Endothelial cell of umbilical vein (primary cell): Measurements from ENCODE around the gene CIDEB. TPM values are rescaled to one million over a fixed set of nuclear protein-coding genes. Genes with fewer than 3 reads are reported as not detected.

Experiments
- BruUV-seq: library from RNA; stranded (reverse); fragments of 400-500 nt; replicated peaks from 2 replicates; lab custom pipeline; 2021; lab: Mats Ljungman, UMichigan
- CTCF ChIA-PET: fragments of 300-600, 350-600 bp; sonication (Branson Sonifier 250); formaldehyde crosslinking; loops from one replicate; lab custom pipeline; 2021; ENCODE audit warnings: antibody characterized with exemption, inconsistent platforms; lab: Charles Lee
- POLR2A ChIA-PET: fragments of 300-600, 350-600 bp; sonication (Branson Sonifier 250); formaldehyde crosslinking; loops from one replicate; lab custom pipeline; 2021; ENCODE audit warnings: antibody characterized with exemption, inconsistent platforms; lab: Charles Lee
- DNase-seq: peaks from one replicate; pipeline ENCODE4 v3.0.0-alpha.2; 2011; ENCODE audit warnings: low read depth, low spot score
- FAIRE-seq: peaks from 2 replicates; lab custom pipeline; 2011; peaks lifted over from hg19 to GRCh38; lab: Jason Lieb, UNC
- H2AFZ ChIP-seq: 2 replicates; pipeline ENCODE4 v1.6.0; 2012; ENCODE audit warnings: low read depth, low read length, control low read depth, inconsistent platforms
- H3K27ac ChIP-seq: 2 replicates; pipeline ENCODE4 v1.5.1; 2011; ENCODE audit warnings: low read depth, mild to moderate bottlenecking, control low read depth, low read length, moderate library complexity; ENCODE audit not compliant: insufficient read depth
- H3K27me3 ChIP-seq, 2 experiments: 2 replicates each; pipeline versions ENCODE4 v1.6.0 to v1.6.1; 2011; ENCODE audit warnings: low read length in 2 of 2, mixed read lengths in 1 of 2; ENCODE audit not compliant: control insufficient read depth in 2 of 2, insufficient read depth in 2 of 2
- H3K36me3 ChIP-seq, 2 experiments: 2 replicates in 1 of 2; 3 replicates in 1 of 2; pipeline ENCODE4 v1.5.1; 2011; ENCODE audit warnings: low read length in 2 of 2, mild to moderate bottlenecking in 1 of 2, moderate library complexity in 1 of 2; ENCODE audit not compliant: control insufficient read depth in 2 of 2, insufficient read depth in 2 of 2; ENCODE audit errors: extremely low read depth in 1 of 2
- H3K4me1 ChIP-seq: 3 replicates; pipeline ENCODE4 v1.5.1; 2011; ENCODE audit warnings: mild to moderate bottlenecking, low read length; ENCODE audit not compliant: control insufficient read depth, insufficient read depth; ENCODE audit errors: extremely low read depth
- H3K4me2 ChIP-seq: 2 replicates; pipeline ENCODE4 v1.6.1; 2011; ENCODE audit warnings: low read length, control low read depth, mixed read lengths; ENCODE audit not compliant: insufficient read depth
- H3K4me3 ChIP-seq, 3 experiments: fragments of 200-600 bp in 1 of 3; sonication (generic), shearing (Covaris generic) in 1 of 3; replicated peaks in 1 of 3; 2 replicates each; pipeline ENCODE4 v1.5.1; 2011 to 2016; ENCODE audit warnings: control low read depth in 3 of 3, low read length in 3 of 3, mild to moderate bottlenecking in 2 of 3, inconsistent platforms in 1 of 3, low read depth in 1 of 3, moderate library complexity in 1 of 3; ENCODE audit not compliant: insufficient read depth in 1 of 3
- H3K79me2 ChIP-seq: 2 replicates; pipeline ENCODE4 v1.6.0; 2012; ENCODE audit warnings: low read length, inconsistent platforms; ENCODE audit not compliant: control insufficient read depth, insufficient read depth
- H3K9ac ChIP-seq: replicated peaks from 2 replicates; pipeline ENCODE3; 2011; ENCODE audit warnings: low read length, control low read depth; ENCODE audit not compliant: insufficient read depth; ENCODE audit errors: extremely low read depth
- H3K9me1 ChIP-seq: replicated peaks from 3 replicates; pipeline ENCODE4 v1.6.0; 2011; ENCODE audit warnings: mild to moderate bottlenecking, low read length; ENCODE audit not compliant: control insufficient read depth, insufficient read depth; ENCODE audit errors: extremely low read depth
- H3K9me3 ChIP-seq: replicated peaks from 2 replicates; pipeline ENCODE4 v1.5.1; 2012; ENCODE audit warnings: low read length, inconsistent platforms; ENCODE audit not compliant: control insufficient read depth, insufficient read depth
- H4K20me1 ChIP-seq: replicated peaks from 2 replicates; pipeline ENCODE3; 2011; ENCODE audit warnings: mild to moderate bottlenecking, low read length; ENCODE audit not compliant: control insufficient read depth, insufficient read depth; ENCODE audit errors: extremely low read depth
- EZH2 ChIP-seq: IDR thresholded peaks from 2 replicates; pipeline ENCODE4 v1.6.1; 2012; ENCODE audit warnings: borderline replicate concordance, low read depth, mild to moderate bottlenecking, moderate library complexity, low read length, inconsistent platforms; ENCODE audit not compliant: severe bottlenecking
- FOS ChIP-seq: IDR thresholded peaks from 2 replicates; pipeline ENCODE4 v1.6.1; 2011; ENCODE audit warnings: mild to moderate bottlenecking, low read length, moderate library complexity, borderline replicate concordance; ENCODE audit not compliant: insufficient read depth
- POLR2A ChIP-seq: IDR thresholded peaks from 2 replicates; pipeline ENCODE4 v1.6.1; 2012; ENCODE audit warnings: low read depth, mild to moderate bottlenecking, control low read depth, low read length
- dilution Hi-C: fragments of 300-500 bp; cut with MboI; formaldehyde crosslinking; loops from one replicate; pipeline ENCODE4 v1.15.0; 2019; ENCODE audit warnings: low sequenced_read_pairs; ENCODE audit not compliant: extremely low pct_ligation_motif_present
- intact Hi-C: fragments of 100-400 bp; cut with micrococcal nuclease; formaldehyde crosslinking; loops from one replicate; pipeline ENCODE4 v1.10.0; 2022
- polyA plus RNA-seq, 4 experiments: library from polyadenylated mRNA; depleted of rRNA in 3 of 4; stranded (reverse) in 3 of 4; unstranded in 1 of 4; fragments of >200 nt; gene quantifications; 2 replicates each; pipeline versions ENCODE4 v1.2.1 to v1.2.3, GENCODE V29; 2011 to 2012; ENCODE audit warnings: missing spikeins in 1 of 4
- total RNA-seq: library from RNA; stranded (reverse); gene quantifications from 2 replicates; pipeline ENCODE4 v1.2.3, GENCODE V29; 2021
- TF ChIP-seq, protein P1 (sequence below), 2 donors: IDR thresholded peaks; 1 replicate in 1 of 2; 2 replicates in 1 of 2; pipeline ENCODE4 v1.5.1; 2011; ENCODE audit warnings: low read length in 2 of 2, mild to moderate bottlenecking in 2 of 2, moderate library complexity in 2 of 2, control low read depth in 1 of 2, inconsistent platforms in 1 of 2, low read depth in 1 of 2; ENCODE audit not compliant: insufficient read depth in 1 of 2; ENCODE audit errors: extremely low read depth in 1 of 2
- TF ChIP-seq, protein P2 (sequence below): IDR thresholded peaks from 2 replicates; pipeline ENCODE4 v1.6.1; 2011; ENCODE audit not compliant: insufficient read depth, insufficient read length

Gene CIDEB
- total and polyA plus RNA-seq, 2 donors (not counting 3 experiments of a cell fraction or from before 2014, with no cell fraction given), result 5.2 to 7.2 TPM

DNA sequence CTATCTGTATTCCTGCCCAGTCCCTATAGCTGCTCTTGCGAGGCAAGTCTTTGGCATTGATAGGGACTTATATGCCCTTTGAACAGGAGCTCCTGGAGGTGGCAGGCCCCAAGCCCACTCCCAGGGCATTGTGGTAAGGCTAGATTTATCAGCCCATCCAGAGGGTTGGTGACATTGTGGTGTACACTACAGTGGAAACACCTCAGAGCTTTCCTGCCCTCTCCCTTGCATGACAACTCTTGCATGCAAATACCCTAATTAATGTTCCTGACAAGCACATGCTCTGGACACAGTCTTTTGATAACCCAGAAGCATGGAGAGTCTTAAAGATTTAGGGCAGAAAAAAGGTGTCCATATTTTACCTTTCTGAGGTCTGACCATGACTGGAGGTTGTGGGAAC, 32.8 kb upstream of the CIDEB start:
- Histone ChIP-seq H2AFZ (no peak overlapping the region), H3K27ac (no peak overlapping the region), H3K4me3 (no peak overlapping the region), H3K9me1 (no peaks in the 10 kb centered on the region), H4K20me1 (no peaks in the 10 kb centered on the region), H3K79me2 (no peaks in the 10 kb centered on the region), H3K27me3 (peaks cover 5 to 9% of the 10 kb centered on the region in 2 experiments), H3K4me1 (peaks cover 17% of the 10 kb centered on the region), H3K9ac (no peak overlapping the region), H3K9me3 (no peaks in the 10 kb centered on the region), H3K4me2 (no peak overlapping the region), H3K36me3 (no peaks in the 10 kb centered on the region)
- CTCF ChIA-PET, result interaction anchor here (0.9 to 20.1 kb wide), 4 partner anchors 8 to 93 kb away, joined by 3 to 811 read pairs (median 10); partner anchors contain the start of genes CBLN3 and KHNYN
- POLR2A ChIA-PET, result no interaction called here
- dilution Hi-C loops, result no loop called here
- no peak for FAIRE-seq
- intact Hi-C loops, result no loop called here
- no peak for DNase-seq
- BruUV-seq, result no TSS peak
- TF ChIP-seq, protein P1, sequence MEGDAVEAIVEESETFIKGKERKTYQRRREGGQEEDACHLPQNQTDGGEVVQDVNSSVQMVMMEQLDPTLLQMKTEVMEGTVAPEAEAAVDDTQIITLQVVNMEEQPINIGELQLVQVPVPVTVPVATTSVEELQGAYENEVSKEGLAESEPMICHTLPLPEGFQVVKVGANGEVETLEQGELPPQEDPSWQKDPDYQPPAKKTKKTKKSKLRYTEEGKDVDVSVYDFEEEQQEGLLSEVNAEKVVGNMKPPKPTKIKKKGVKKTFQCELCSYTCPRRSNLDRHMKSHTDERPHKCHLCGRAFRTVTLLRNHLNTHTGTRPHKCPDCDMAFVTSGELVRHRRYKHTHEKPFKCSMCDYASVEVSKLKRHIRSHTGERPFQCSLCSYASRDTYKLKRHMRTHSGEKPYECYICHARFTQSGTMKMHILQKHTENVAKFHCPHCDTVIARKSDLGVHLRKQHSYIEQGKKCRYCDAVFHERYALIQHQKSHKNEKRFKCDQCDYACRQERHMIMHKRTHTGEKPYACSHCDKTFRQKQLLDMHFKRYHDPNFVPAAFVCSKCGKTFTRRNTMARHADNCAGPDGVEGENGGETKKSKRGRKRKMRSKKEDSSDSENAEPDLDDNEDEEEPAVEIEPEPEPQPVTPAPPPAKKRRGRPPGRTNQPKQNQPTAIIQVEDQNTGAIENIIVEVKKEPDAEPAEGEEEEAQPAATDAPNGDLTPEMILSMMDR (IDR thresholded peaks at IDR 0.05; ENCODE audit: extremely low read depth in 1 of 2, insufficient read depth in 1 of 2, low read depth in 1 of 2, low read length in 2 of 2), result no peak
- TF ChIP-seq, protein P2, sequence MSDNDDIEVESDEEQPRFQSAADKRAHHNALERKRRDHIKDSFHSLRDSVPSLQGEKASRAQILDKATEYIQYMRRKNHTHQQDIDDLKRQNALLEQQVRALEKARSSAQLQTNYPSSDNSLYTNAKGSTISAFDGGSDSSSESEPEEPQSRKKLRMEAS, result no peak
- TF ChIP-seq FOS (no peak), POLR2A (no peak), EZH2 (no peak)
